DND-41 (cell line): ENCODE data around the gene UBE2A.

ENCODE experiments used
- ATAC-seq: fragments of 200-7000 bp; cut with Tn5 transposase; 3 replicates; pipeline ENCODE4 v1.9.1; 2021; ENCODE audit warnings: low read depth; ENCODE audit not compliant: insufficient read depth
- DNase-seq: peaks from one replicate; pipeline ENCODE4 v3.0.0-alpha.2; 2020
- H2AFZ ChIP-seq: 2 replicates; pipeline ENCODE4 v1.6.0; 2012; ENCODE audit warnings: low read depth, low read length
- H3K27ac ChIP-seq: 2 replicates; pipeline ENCODE4 v1.5.1; 2012; ENCODE audit warnings: low read length, inconsistent platforms
- H3K27me3 ChIP-seq: fragments of 200-600 bp; sonication (generic); 2 replicates; pipeline ENCODE4 v1.6.0; 2012; ENCODE audit warnings: low read length, mild to moderate bottlenecking, inconsistent platforms; ENCODE audit not compliant: insufficient read depth, poor library complexity
- H3K36me3 ChIP-seq: 2 replicates; pipeline ENCODE4 v1.5.1; 2012; ENCODE audit warnings: low read length, inconsistent platforms; ENCODE audit not compliant: insufficient read depth
- H3K4me1 ChIP-seq: 2 replicates; pipeline ENCODE4 v1.5.1; 2012; ENCODE audit warnings: mild to moderate bottlenecking, low read length; ENCODE audit not compliant: insufficient read depth
- H3K4me2 ChIP-seq: 2 replicates; pipeline ENCODE4 v1.6.0; 2012; ENCODE audit warnings: mild to moderate bottlenecking, moderate library complexity, low read length, inconsistent platforms; ENCODE audit not compliant: insufficient read depth
- H3K4me3 ChIP-seq, 2 experiments: fragments of 200-600 bp in 1 of 2; shearing (Covaris generic) in 1 of 2; 2 replicates each; pipeline ENCODE4 v1.5.1; 2012 to 2016; ENCODE audit warnings: inconsistent platforms in 2 of 2, low read length in 2 of 2, mild to moderate bottlenecking in 2 of 2, low read depth in 1 of 2, moderate library complexity in 1 of 2
- H3K79me2 ChIP-seq: 2 replicates; pipeline ENCODE4 v1.6.0; 2012; ENCODE audit warnings: low read length, inconsistent platforms; ENCODE audit not compliant: insufficient read depth
- H3K9ac ChIP-seq: 2 replicates; pipeline ENCODE4 v1.6.0; 2012; ENCODE audit warnings: low read depth, mild to moderate bottlenecking, inconsistent platforms, low read length, moderate library complexity
- H3K9me3 ChIP-seq: 2 replicates; pipeline ENCODE4 v1.5.1; 2012; ENCODE audit warnings: low read length, moderate library complexity, mild to moderate bottlenecking, inconsistent platforms; ENCODE audit not compliant: insufficient read depth, severe bottlenecking
- H4K20me1 ChIP-seq: 2 replicates; pipeline ENCODE4 v1.6.0; 2012; ENCODE audit warnings: low read length; ENCODE audit not compliant: insufficient read depth
- CTCF ChIP-seq: IDR thresholded peaks from 2 replicates; pipeline ENCODE4 v1.5.1; 2012; ENCODE audit warnings: borderline replicate concordance, low read length, moderate library complexity, mild to moderate bottlenecking; ENCODE audit not compliant: poor library complexity, severe bottlenecking; ENCODE audit errors: extremely low read depth
- EZH2 ChIP-seq: IDR thresholded peaks from 3 replicates; pipeline ENCODE4 v1.6.1; 2012; ENCODE audit warnings: borderline replicate concordance, low read depth, mild to moderate bottlenecking, moderate library complexity, low read length, inconsistent platforms; ENCODE audit not compliant: severe bottlenecking

The UBE2A gene

GRCh38 chrX:119605464-119606279 is 31.3 kb downstream of the UBE2A start:
- Histone ChIP-seq H3K27me3 (no peaks in the 10 kb centered on the region), H3K79me2 (peaks cover 54% of the 10 kb centered on the region), H3K9ac (peak overlapping the region; percentile 86), H3K36me3 (peaks cover 14% of the 10 kb centered on the region; the same call in 1 of the 2 replicates), H2AFZ (peak overlapping the region; percentile 85), H3K4me3 (peak overlapping the region; percentile 53 to 84; a peak in 3 of 4 replicates), H3K4me2 (peak overlapping the region; percentile 88), H4K20me1 (peaks cover 26% of the 10 kb centered on the region; the same call in 1 of the 2 replicates), H3K4me1 (peaks cover 37% of the 10 kb centered on the region), H3K27ac (peak overlapping the region; percentile 94), H3K9me3 (no peaks in the 10 kb centered on the region)
- ATAC-seq, result peak; percentile 73
- TF ChIP-seq CTCF (no peak), EZH2 (no peak)
- DNase-seq, result peak; percentile 70

DNA sequence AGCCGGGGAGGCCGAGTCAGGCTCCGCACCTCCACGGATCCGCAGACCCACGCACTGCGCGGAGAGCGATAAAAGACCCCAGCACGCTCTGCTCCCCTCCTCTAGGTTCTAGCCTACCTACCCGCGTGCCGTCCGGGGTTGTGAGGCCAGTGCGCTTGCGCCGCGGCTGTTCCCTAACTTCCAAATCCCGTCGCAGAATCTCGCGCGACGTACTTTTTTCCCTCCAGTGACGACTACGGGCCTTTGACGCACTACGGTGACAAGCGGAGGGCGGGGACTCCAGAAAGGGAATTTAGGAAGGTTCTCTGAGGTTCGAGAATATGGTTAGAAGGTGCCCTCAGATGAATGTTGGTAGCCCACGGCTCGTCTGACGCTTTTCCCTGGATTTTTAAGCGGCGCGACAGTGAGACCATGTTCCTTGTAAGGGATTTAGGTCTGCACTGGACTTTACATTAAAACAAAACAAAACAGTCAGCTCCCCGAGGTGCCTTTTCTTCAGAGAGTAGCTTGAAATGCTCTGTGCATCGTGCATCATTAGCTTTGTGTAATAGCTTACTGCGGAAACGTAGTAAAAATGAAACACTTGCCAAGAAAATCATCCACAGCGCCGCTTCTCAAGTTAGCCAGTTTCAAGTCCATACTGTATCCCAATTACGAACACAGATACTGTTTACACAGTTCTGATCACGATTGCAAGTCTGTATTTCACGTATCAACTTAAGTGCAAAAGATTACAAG is 32.1 kb downstream of the UBE2A start, which contains the start of gene NKRF:
TSS of gene NKRF (minus strand) at position 145 of the 738 bp plus-strand sequence.
- Histone ChIP-seq H3K4me2 (peak within 1 kb of the TSS; percentile 88), H4K20me1 (peaks cover 26% of the 10 kb centered on the region; the same call in 1 of the 2 replicates), H3K27me3 (no peaks in the 10 kb centered on the region), H3K36me3 (peaks cover 12% of the 10 kb centered on the region; the same call in 1 of the 2 replicates), H3K9ac (peak within 1 kb of the TSS; percentile 86), H3K9me3 (no peaks in the 10 kb centered on the region), H3K79me2 (peaks cover 48% of the 10 kb centered on the region), H2AFZ (peak within 1 kb of the TSS; percentile 85), H3K4me3 (peak within 1 kb of the TSS; percentile 53 to 84; a peak in 3 of 4 replicates), H3K27ac (peak within 1 kb of the TSS; percentile 94), H3K4me1 (peaks cover 37% of the 10 kb centered on the region)
- peak; percentile 77 for ATAC-seq
- peak; percentile 92 for DNase-seq
- TF ChIP-seq CTCF, result no peak
- TF ChIP-seq EZH2, result no peak

DNA sequence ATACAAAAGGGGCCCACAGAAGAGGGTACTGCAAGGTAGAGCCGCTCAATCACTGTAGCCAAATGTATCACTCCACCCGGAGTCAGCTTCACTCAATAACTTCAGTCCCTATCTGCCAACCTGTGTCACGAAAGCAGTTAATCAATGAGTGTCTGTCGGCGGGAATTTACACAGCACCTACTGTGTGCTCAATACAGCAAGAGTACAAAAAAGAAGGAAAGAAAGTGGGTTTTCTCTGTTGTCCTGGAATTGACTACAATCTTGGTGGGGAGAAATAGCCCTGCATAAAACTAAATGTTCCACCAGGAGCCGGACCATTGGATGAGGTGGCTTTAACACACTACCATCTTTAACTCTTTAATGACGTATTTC is 32.6 kb downstream of the UBE2A start:
- Histone ChIP-seq H3K36me3 (peaks cover 12% of the 10 kb centered on the region; the same call in 1 of the 2 replicates), H2AFZ (peak overlapping the region; percentile 84), H3K27ac (peak overlapping the region; percentile 94), H3K4me2 (peak overlapping the region; percentile 88), H4K20me1 (peaks cover 26% of the 10 kb centered on the region; the same call in 1 of the 2 replicates), H3K27me3 (no peaks in the 10 kb centered on the region), H3K4me1 (peaks cover 37% of the 10 kb centered on the region), H3K79me2 (peaks cover 42% of the 10 kb centered on the region), H3K9me3 (no peaks in the 10 kb centered on the region), H3K4me3 (peak overlapping the region in 1 of 2 experiments; percentile 84; a peak in 2 of 4 replicates), H3K9ac (peak overlapping the region; percentile 86)
- ATAC-seq (no peak), DNase-seq (no peak)
- no peak for TF ChIP-seq EZH2
- TF ChIP-seq CTCF, result no peak
